ENCODE data around the gene KRT35. TPM values are rescaled to one million over a fixed set of nuclear protein-coding genes. Genes with fewer than 3 reads are reported as not detected.
A peak's percentile ranks its signal among the peaks of the same experiment; 100 is the strongest.

KRT35 gene
- total and polyA plus RNA-seq, 2 of the 13 experiments (the other 11 are each of a cell fraction or from before 2014, with no cell fraction given): not detected

DNA sequence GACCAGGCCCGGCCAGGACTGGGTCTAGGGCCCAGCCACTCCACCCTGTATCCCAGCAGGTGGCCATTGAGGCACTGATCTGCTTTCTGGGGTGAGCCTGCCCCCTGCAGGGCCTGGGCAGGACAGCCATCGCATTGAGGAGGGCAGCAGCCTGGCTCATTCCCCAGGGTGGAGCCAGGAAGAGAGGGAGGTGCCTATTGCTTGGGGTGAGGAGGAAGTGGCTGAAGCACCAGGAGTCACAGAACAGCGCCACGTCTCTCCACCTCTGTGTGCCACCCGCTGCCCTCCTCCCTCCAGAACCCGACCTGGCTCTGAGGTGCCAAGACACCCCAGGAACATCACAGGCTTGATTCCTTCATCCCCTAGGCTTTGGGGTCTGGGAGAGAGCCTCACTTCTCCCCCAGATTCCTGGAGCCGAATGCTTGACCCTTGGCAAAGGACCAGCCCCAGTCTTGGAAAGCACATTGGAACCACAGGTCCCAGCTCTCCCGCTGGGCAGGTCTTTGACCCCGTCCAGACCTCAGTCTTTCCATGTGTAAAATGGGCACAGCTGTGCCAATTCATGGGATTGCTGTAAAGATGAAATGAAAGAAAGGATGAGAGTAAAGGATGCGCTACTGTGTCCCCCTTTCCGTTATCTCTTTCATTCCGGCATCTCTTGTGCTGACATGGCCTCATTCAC is 16.0 kb upstream of the KRT35 start (continued):
- TF ChIP-seq, protein P1, sequence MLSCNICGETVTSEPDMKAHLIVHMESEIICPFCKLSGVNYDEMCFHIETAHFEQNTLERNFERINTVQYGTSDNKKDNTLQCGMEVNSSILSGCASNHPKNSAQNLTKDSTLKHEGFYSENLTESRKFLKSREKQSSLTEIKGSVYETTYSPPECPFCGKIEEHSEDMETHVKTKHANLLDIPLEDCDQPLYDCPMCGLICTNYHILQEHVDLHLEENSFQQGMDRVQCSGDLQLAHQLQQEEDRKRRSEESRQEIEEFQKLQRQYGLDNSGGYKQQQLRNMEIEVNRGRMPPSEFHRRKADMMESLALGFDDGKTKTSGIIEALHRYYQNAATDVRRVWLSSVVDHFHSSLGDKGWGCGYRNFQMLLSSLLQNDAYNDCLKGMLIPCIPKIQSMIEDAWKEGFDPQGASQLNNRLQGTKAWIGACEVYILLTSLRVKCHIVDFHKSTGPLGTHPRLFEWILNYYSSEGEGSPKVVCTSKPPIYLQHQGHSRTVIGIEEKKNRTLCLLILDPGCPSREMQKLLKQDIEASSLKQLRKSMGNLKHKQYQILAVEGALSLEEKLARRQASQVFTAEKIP (CRISPR knock-in tag; IDR thresholded peaks at IDR 0.05; ENCODE audit: borderline replicate concordance): no peak
- TF ChIP-seq GPN1 (CRISPR knock-in tag; IDR thresholded peaks at IDR 0.05; ENCODE audit: borderline replicate concordance) (no peak), MLLT10 (CRISPR knock-in tag; IDR thresholded peaks at IDR 0.05) (no peak), ZNF136 (CRISPR knock-in tag; IDR thresholded peaks at IDR 0.05; ENCODE audit: low read depth) (no peak), SMYD3 (CRISPR knock-in tag; IDR thresholded peaks at IDR 0.05) (no peak), ONECUT2 (CRISPR knock-in tag; IDR thresholded peaks at IDR 0.05) (no peak), KDM4B (CRISPR knock-in tag; IDR thresholded peaks at IDR 0.05) (no peak), PPARG (CRISPR knock-in tag; conservative IDR thresholded peaks at IDR 0.05) (no peak), MTA3 (CRISPR knock-in tag; IDR thresholded peaks at IDR 0.05) (no peak), CENPX (CRISPR knock-in tag; IDR thresholded peaks at IDR 0.05) (no peak), TOE1 (CRISPR knock-in tag; IDR thresholded peaks at IDR 0.05) (no peak), HMG20B (CRISPR knock-in tag; conservative IDR thresholded peaks at IDR 0.05) (no peak), ELF1 (CRISPR knock-in tag; IDR thresholded peaks at IDR 0.05) (peak; percentile 47), SALL2 (CRISPR knock-in tag; IDR thresholded peaks at IDR 0.05) (no peak)
- TF ChIP-seq, protein P2, sequence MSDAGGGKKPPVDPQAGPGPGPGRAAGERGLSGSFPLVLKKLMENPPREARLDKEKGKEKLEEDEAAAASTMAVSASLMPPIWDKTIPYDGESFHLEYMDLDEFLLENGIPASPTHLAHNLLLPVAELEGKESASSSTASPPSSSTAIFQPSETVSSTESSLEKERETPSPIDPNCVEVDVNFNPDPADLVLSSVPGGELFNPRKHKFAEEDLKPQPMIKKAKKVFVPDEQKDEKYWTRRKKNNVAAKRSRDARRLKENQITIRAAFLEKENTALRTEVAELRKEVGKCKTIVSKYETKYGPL (CRISPR knock-in tag; IDR thresholded peaks at IDR 0.05): no peak
- TF ChIP-seq, protein P3, sequence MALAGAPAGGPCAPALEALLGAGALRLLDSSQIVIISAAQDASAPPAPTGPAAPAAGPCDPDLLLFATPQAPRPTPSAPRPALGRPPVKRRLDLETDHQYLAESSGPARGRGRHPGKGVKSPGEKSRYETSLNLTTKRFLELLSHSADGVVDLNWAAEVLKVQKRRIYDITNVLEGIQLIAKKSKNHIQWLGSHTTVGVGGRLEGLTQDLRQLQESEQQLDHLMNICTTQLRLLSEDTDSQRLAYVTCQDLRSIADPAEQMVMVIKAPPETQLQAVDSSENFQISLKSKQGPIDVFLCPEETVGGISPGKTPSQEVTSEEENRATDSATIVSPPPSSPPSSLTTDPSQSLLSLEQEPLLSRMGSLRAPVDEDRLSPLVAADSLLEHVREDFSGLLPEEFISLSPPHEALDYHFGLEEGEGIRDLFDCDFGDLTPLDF (CRISPR knock-in tag; IDR thresholded peaks at IDR 0.05): no peak
- TF ChIP-seq, protein P4, sequence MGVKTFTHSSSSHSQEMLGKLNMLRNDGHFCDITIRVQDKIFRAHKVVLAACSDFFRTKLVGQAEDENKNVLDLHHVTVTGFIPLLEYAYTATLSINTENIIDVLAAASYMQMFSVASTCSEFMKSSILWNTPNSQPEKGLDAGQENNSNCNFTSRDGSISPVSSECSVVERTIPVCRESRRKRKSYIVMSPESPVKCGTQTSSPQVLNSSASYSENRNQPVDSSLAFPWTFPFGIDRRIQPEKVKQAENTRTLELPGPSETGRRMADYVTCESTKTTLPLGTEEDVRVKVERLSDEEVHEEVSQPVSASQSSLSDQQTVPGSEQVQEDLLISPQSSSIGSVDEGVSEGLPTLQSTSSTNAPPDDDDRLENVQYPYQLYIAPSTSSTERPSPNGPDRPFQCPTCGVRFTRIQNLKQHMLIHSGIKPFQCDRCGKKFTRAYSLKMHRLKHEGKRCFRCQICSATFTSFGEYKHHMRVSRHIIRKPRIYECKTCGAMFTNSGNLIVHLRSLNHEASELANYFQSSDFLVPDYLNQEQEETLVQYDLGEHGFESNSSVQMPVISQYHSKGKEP (CRISPR knock-in tag; IDR thresholded peaks at IDR 0.05): no peak
- TF ChIP-seq, protein P5, sequence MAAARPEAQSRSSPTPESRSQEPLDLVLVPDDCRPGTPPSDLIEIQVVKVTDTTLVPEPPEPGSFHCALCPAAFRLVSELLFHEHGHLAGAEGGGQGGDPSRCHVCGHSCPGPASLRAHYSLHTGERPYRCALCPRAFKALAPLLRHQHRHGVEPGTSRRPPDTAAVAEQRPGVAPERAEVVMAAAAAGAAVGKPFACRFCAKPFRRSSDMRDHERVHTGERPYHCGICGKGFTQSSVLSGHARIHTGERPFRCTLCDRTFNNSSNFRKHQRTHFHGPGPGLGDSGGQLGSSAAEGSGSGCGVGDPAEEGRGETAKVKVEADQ (CRISPR knock-in tag; IDR thresholded peaks at IDR 0.05; ENCODE audit: borderline replicate concordance): no peak
- TF ChIP-seq, protein P6, sequence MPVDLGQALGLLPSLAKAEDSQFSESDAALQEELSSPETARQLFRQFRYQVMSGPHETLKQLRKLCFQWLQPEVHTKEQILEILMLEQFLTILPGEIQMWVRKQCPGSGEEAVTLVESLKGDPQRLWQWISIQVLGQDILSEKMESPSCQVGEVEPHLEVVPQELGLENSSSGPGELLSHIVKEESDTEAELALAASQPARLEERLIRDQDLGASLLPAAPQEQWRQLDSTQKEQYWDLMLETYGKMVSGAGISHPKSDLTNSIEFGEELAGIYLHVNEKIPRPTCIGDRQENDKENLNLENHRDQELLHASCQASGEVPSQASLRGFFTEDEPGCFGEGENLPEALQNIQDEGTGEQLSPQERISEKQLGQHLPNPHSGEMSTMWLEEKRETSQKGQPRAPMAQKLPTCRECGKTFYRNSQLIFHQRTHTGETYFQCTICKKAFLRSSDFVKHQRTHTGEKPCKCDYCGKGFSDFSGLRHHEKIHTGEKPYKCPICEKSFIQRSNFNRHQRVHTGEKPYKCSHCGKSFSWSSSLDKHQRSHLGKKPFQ (CRISPR knock-in tag; IDR thresholded peaks at IDR 0.05; ENCODE audit: insufficient replicate concordance): no peak
- TF ChIP-seq, protein P7, sequence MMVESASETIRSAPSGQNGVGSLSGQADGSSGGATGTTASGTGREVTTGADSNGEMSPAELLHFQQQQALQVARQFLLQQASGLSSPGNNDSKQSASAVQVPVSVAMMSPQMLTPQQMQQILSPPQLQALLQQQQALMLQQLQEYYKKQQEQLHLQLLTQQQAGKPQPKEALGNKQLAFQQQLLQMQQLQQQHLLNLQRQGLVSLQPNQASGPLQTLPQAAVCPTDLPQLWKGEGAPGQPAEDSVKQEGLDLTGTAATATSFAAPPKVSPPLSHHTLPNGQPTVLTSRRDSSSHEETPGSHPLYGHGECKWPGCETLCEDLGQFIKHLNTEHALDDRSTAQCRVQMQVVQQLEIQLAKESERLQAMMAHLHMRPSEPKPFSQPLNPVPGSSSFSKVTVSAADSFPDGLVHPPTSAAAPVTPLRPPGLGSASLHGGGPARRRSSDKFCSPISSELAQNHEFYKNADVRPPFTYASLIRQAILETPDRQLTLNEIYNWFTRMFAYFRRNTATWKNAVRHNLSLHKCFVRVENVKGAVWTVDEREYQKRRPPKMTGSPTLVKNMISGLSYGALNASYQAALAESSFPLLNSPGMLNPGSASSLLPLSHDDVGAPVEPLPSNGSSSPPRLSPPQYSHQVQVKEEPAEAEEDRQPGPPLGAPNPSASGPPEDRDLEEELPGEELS (CRISPR knock-in tag; IDR thresholded peaks at IDR 0.05): peak; percentile 33; the same call in 1 of the 2 replicates
